ENCODE data around the gene IPO11.
"Not testable (repeated sequence)": the region's sequence is repeated elsewhere in the genome, so short reads cannot be mapped to it uniquely, and the experiment has no call there.

Gene IPO11

DNA sequence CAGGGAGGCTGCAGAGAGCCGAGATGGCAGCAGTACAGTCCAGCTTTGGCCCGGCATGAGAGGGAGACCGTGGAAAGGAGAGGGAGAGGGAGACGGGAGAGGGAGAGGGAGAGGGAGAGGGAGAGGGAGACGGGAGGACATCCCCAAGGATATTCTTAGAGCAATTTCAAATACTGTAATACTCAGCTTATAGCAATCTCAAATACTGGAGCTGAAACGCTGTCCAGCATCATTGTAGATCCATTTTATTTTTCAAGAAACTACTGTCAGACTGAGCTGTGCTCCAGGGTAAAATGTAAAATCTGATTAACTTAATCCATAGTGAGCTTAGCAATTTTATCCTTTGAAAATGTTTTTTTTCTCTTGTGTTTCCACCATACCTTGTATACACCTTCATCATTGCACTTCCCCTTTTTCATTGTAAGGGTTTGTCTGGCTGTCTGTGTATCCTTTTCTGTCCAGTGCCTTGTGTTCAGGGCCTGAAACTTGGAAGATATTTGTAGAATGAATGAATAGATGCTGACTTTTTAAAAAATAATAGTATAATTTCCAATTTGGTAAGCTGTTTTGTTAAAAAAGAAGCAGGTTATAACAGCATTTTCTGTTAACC lies 102.1 kb downstream of the IPO11 start:
- DNase-seq (ENCODE audit: low read depth): no peak

DNA sequence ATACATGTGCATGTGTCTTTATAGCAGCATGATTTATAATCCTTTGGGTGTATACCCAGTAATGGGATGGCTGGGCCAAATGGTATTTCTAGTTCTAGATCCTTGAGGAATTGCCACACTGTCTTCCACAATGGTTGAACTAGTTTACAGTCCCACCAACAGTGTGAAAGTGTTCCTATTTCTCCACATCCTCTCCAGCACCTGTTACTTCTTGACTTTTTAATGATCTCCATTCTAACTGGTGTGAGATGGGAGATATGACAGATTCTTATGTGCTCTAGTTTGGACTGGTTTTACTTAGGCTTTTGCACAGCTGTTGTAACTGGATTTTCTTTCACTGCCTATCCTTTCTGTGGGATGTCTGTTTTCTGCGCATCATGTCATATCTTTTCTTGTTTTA lies 108.2 kb downstream of the IPO11 start:
- not testable (repeated sequence) for DNase-seq (ENCODE audit: low read depth)

DNA sequence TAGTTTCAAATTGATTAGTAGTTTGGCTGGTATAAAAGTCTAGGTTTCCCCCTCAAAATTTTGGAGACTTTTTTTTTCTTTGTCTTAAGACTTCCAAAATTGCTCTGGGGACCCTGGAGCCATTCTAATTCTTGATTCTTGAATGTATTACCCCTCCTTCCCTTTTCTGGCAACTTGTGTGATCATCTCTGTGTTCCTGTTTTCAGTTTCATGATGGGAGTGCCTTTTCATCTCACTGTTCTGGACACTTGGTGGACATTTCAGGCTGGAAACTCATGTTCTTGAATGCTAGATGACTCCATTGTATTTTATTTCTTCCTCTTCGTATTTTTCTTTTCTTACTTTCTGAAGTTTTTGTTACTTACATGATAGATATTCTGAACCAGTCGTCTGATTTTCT lies 108.8 kb downstream of the IPO11 start:
- DNase-seq (ENCODE audit: low read depth): no peak

DNA sequence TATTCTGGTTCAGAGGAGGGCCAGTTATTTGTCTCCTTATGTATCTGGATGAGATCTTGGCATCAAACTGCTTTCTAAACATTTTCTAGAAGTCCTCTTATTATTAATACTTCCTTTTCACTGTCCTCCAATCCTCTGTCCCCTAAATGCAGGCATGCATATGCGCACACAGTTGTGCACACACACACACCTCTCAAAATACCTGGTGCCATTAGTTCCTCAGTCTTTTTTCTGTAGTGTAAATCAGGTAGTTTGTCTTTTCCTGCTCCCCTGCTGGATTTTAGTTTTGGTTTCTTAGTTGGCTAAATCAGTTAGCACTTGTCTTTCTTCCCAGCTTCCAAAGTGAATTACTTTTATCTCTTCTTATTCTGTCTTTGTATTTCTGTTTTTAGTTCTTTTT lies 110.2 kb downstream of the IPO11 start:
- no peak for DNase-seq (ENCODE audit: low read depth)

DNA sequence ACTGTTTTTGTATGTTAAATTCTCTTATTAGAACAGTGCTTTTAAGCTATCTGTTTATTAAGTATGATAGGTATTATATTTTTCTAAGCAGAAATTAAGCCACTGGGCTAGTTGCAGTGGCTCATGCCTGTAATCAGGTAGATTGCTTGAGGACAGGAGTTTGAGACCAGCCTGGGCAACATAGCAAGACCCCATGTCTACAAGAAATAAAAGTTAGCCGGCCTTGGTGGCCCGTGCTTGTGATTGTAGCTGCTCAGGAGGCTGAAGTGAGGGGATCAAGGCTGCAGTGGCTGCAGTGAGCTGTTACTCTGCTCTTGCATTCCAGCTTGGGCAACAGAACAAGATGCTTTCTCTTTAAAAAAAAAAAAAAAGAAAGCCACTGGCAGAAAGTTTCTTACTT lies 121.0 kb downstream of the IPO11 start:
- DNase-seq (ENCODE audit: low read depth): no peak

DNA sequence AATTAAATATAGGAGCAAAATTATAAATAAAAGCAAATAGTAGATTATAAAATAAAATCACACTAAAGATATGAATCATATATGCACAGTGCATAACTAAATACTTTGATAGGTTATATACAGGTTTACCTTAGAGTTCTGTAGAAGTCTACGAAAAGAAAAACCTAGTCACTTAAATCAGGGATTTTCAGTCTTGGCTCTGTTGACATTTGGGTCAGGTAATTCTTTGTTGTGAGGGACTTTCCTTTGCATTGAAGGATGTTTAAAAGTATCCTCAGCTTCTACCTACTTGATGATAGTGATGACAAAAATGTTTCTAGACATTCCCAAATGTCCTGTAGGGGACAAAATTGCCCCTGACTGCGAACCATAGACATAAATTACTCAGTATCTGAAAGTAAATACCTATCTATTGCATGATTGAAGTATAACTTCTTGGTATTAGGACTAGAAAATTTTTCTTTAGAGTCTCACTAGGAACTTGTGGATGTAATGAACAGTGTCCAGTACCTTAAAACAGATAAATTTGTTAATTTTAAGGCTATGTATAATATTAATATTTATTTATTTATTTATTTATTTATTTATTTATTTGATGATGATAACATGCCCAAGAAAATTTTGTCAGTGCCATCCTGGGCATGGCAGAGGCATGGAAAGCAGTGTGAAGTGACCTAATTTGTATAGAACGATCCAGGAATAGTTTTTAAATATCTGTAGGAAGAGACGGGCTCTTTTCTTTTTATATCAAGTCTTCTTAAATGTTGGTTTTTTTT lies 122.1 kb downstream of the IPO11 start:
- no peak for DNase-seq (ENCODE audit: low read depth)

DNA sequence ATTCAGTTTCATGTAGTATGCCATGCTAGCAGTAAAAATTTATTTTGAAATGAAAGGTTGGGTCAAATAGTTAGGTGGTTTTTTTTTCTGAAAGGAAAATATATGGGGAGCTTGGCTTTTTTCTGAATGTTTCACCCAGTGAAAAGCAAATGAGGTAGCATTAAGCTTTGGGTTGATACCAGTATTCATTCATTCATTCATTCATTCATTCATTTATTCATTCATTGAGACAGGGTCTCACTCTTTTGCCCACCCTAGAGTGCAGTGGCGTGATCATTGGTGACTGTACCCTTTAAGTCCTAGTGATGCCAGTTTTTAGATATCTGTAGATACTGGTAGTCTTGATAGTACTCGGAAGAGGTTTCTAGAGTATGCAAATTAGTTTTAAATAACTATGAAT lies 123.7 kb downstream of the IPO11 start:
- no peak for DNase-seq (ENCODE audit: low read depth)

DNA sequence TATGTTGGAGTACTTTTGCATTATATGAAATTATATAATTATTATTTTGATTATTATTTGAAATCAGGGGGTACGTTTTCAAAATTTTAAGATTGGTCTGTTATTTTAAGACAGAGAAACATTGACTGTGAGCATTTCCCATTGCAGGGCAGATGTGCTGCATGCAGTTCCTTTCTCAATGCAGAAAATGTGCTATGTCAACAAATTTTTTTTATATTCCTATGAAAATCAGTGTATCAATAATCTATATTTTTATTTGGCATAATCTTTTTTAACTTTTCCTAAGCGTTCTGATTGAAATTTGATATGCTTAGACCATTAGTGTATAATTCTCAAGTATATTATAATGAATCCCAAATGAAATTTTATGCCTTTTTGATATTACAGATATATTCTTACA lies 124.2 kb downstream of the IPO11 start:
- DNase-seq (ENCODE audit: low read depth): no peak

DNA sequence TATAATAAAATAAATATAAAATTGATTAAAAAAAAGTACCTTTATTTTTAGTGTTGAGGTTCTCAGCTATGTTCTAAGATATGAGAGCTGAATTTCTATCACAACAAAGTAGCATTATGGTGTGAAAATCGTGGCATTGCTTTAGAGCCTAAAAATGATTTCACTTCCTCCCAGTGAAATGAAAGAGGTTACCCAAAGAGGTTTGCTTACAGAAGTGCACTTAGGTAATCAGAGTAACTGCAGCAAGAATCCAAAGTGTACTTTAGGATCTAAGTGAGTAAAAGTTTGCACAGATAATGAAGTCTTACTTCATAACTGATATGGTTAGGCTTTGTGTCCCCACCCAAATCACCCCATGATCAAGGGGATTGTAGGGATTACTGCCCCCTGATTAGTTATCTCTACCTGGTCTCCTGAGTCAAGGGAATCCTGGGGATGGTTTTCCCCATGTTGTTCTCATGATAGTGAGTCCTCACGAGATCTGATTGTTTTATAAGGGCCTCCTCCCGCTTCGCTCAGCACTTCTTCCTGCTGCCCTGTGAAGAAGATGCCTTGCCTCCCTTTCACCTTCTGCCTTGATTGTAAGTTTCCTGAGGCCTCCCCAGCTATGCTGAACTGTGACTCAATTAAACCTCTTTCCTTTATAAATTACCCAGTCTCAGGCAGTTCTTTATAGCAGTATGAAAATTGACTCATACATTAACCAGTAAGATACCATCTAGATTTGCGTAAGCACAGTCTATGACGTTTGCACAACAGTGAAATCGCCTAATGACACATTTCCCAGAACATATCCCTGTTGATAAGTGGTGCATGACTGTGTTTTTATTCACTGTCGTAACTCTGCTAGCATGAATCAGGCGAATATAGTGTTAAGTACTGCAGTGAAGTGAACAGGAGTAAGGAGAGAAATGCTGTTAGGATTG lies 125.7 kb downstream of the IPO11 start:
- DNase-seq (ENCODE audit: low read depth): no peak

DNA sequence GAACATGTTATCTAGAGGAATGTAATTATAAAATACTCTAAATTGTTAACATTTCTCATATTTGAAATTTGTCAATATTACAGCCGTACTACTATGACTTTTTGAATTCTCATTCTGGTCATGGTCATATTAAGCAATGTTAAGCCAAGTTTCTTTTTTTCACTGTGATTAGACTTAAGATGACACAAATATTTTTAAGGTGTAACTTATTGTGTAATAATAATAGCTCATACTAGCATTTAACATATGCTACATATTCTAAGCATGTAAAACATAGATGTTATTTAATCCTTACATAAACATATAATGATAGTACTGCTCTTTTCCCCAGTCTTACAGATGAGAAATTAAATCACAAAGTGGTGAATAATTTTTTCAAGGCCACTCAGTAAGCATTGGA lies 130.2 kb downstream of the IPO11 start:
- no peak for DNase-seq (ENCODE audit: low read depth)

DNA sequence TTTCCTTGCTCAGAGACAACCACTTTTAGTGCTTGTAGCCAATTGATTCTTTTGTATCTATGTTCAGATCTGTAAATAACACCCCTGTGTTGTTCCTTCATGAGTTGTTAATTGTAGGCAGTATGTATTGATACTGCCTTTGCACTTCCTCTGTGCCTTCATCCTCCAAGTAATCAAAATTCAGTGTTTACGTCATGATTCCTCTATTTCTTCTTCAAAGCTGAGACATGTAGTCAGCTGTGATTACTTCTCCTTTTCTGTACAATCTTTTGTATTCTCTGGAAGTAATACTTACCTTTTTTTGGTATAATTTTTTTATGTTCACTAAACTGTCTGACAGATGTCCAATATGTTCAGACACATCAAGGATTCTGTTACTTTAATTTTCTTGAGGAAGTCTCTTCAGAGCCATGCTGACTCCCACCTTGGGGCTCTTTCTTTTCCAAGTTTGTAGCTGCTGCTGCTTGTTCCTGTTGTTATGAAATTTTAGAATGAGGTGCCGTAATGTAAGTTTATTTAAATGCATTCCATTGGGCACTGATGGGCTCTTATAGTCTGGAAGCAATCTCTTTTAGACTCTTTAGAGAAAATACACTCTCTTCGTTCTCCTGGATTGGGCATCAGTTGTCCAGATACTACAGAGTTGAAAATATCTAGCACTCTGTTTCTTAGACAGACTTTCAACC lies 135.5 kb downstream of the IPO11 start:
- no peak for DNase-seq (ENCODE audit: low read depth)

DNA sequence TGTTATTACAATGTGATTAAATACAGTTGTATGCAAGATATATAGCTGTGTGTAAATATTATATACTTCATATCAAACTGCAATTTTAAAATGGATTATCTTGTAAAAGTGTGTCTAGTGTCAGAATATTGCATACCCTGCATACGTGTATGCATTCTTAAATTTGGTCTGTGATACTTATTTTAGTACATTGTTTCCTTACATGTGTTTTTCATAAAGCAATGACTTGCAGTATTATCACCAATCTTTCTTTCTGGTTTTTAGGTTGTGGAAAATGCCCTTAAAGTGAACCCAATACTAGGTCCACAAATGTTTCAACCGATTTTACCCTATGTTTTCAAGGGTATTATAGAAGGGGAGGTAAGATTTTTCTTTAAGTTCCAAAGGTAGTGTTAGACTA lies 137.5 kb downstream of the IPO11 start:
- DNase-seq (ENCODE audit: low read depth): no peak

DNA sequence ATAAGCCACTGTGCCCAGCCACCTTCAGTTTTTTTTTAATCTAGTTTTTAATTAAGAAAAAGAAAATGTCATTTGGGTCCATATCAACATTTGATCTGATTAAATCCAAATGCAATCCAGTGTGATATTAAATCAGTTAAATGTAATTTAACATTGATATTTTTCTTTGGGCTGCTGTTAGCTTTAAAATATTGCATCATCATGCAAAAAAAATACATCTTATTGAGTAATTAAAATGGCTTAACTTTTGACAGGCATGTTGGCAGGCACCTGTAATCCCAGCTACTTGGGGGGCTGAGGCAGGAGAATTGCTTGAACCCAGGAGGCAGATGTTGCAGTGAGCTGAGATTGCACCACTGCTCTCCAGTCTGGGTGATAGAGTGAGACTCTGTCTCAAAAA lies 143.4 kb downstream of the IPO11 start:
- DNase-seq (ENCODE audit: low read depth): no peak

DNA sequence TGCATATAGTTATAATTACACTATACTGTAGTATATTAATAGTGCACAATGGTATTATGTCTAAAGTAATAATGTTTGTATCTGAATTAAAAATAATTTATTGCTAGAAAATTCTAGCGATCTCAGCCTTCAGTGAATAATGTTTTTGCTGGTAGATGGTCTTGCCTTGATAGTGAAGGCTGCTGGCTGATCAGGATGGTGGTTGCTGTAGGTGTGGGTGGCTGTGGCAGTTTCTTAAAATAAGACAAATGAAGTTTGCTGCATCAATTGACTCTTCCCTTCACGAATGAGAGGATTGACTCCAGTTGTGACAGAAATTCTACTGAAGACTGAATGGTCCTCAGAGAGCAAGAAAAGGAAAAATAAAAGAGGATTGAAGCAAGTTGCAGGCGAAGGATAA lies 146.4 kb downstream of the IPO11 start:
- no peak for DNase-seq (ENCODE audit: low read depth)

DNA sequence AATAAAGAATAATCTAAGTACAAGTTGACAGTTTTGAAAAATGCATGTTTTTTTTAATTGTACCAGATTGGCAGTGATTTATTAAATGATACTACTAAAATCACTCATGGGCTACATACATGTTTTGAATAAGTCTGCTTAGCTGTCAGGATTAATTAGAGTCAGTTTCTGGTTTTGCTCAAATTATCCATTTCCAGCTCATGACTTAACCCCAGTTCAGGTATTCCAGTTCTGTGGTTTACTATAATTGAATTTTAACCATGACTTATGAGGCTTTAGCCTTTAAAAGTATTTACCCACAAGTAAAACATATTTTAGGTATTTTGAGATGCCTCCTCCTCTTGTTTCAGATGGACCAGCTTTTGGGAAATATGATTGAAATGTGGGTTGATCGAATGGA lies 148.2 kb downstream of the IPO11 start:
- no peak for DNase-seq (ENCODE audit: low read depth)

DNA sequence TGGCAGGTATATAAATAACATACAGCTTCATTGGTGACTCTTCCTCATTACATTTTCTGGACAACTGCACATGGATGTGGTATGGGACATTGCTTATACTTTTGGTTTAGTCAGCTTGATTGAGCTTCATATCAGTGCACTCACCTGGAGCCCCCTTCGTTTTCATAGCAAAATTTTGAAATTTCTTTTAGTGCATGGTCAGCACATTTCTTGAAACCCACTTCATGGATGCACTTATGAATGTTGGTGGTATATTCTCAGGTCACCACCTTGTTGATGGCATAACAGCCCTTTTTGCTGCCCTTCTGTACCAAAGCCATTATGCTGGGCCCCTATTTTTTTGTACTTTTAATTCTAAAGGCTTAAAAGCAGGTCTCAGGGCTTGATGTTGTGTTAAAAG lies 149.3 kb downstream of the IPO11 start:
- no peak for DNase-seq (ENCODE audit: low read depth)

DNA sequence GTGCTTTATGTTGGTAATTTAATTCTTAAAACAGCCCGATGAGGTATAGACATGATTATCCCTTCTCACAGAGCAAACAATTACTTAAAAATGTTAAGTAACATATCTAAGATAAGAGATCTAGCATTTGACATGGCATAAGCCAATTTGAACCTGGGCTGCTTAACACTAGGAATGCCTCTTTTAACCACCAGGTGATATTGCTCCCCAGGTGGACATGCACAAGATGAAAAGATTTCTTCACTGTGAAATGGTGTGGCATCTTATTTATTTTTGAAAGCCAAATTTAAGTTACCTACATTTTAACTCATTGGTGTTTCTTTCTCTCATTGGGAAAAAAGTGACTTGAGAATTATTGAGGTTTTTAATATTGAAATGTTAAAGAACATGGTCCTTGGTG lies 150.3 kb downstream of the IPO11 start:
- no peak for DNase-seq (ENCODE audit: low read depth)

DNA sequence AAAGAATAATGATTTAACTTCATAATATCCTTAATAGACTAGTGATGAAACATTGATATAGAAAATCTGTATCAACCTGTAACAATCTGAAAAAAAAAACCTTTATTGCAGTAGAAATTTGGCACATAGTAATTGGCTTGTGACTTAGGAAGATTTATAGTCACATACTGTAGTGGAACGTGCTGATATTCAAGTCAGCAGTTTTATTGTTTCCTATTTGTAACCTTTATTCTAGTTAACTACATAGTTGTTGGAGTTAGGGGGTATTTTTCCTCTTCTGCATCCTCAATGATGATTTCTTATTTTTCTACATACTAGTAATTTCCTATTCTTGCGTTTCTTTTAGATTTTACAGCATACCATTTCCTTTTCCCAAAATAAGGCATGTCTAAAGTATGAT lies 151.5 kb downstream of the IPO11 start:
- no peak for DNase-seq (ENCODE audit: low read depth)

DNA sequence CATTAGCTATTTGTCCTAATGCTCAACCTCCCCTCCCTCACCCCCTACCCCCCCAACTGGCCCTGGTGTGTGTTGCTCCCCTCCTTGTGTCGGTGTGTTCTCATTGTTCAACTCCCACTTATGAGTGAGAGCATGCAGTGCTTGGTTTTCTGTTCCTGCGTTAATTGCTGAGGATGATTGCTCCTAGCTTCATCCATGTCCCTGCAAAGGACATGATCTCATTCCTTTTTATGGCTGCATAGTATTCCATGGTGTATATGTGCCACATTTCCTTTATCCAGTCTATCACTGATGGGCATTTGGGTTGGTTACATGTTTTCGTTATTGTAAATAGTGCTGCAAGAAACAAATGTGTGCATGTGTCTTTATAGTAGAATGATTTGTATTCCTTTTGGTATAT lies 153.2 kb downstream of the IPO11 start:
- DNase-seq (ENCODE audit: low read depth): not testable (repeated sequence)

DNA sequence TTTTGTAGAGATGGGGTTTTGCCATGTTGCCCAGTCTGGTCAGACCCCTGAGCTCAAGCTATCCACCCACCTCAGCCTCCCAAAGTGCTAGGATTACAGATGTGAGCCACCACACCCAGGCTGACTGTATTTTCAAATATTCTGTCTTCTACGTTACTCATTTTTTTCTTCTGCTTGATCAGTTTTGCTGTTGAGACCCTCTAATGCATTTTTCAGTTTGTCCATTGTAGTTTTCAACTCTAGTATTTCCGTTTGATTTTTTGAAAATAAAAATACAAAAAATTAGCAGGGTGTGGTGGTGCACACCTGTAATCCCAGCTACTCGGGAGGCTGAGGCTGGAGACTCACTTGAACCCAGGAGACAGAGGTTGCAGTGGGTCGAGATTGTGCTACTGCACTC lies 155.6 kb downstream of the IPO11 start:
- DNase-seq (ENCODE audit: low read depth): no peak

DNA sequence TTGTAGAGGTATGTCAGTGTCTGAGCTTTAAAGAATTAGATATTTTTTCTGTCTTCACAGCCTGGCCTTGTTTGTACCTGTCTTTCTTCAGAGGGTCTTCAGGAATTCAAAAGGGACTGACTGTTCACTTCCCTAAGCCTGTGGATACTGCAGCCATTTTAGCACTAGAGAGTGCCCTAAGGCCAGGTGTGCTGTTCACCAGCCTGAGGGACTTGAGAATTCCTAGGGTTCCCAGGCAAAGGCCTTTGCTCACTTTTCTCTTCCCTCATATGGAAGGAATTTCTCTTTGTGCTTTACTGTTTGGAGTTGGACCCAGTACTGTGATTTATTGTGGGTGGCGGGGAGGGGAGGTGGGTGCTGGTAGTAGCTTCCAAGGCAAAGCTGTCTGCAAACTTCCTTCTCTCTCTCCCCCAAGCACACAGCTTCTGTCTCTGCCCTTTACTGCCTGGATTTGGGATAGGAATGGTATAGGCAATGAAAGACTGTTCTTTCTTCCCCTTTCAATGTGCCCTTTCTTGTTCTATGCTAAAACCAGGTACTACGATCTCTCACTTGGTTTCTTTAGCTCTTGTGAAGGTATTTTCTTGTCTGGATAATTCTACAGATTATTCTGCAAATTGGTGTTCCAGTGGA lies 156.4 kb downstream of the IPO11 start:
- DNase-seq (ENCODE audit: low read depth): no peak

DNA sequence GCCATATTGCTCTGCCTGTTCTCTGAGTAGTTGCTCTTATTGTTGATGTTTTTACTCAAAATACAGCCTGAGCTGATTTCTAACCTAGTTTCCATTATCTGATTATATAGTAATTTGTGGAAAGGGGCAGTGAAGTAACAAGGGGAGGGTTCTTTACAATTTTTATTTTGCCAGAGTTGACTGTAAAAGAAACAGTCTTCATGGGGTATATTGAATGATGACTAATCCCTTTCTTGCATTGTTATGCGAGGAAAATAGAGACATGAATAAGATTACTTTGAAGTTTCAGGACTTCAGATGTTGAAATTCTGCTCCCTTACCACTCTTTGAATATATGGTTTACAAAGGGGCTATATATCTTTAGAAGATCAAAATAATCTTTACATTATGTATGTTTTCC lies 156.9 kb downstream of the IPO11 start:
- DNase-seq (ENCODE audit: low read depth): no peak

All from stimulated activated CD8-positive, alpha-beta memory T cell treated with anti-CD3 and anti-CD28 coated beads, Interleukin-7, amount 100 ng/mL, for 24 hours (primary cell).